Measurements from ENCODE around the gene PTH2.

PTH2 gene

DNA sequence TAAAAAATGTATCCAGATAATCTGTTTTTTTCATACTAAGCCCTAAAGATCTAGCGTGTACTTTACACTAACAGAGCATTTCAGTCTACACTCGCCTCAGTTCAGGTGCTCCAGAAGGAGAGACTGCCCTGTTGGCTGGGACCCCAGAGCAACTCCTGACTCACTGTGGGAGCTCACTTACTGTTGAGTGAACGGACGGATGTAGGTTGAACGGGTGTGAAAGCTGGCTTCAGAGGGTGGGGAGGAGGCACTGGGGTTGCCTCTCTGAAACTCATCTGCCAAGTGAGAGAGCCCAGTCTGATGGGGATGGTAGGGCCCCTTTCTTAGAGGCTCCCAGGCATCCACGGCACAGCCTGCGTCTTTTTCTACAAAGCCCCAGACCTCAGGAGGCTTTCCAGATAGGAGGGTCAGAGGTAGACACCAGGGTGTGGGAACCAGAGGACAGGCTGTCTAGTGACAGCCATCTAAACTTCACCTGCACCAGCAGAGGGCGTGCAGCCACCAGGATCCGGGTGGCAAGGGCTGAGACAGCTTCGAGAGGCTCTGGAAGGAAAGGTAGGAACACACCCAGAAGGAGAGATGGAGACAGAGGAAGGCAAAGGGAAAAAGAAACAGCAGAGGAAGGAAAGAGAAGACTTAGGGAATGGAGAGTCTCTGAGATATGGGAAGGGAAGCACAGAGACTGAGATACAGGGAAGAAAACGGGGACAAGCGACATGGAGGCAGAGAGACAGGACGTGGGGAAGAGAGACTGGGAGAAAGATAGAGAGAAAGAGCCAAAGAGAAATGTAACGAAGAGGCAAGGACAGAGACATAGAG lies 31.5 kb downstream of the PTH2 start:
- H3K79me2 ChIP-seq (ENCODE audit: insufficient read depth, low read length), result no peaks in the 10 kb centered on the region

DNA sequence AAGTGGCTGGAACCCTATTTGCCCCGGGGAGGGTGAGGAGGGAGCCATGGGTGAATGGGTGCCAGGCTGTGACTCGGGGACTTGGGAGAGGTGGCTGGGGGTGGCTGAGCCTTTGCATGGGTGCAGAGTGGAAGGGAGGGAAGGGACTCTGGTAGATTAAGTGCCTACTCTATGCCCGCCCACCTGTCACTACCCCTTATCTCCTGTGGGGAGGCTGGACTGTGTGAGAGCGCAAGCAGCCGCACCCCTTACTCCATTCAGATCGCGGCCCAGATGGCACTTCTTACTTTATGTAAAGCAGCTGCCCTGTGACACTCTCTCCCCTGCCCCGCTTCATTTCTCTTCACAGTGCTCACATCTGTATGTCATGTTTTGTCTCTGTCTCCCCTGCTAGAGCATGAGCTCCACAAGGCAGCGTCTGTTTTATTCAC lies 32.3 kb downstream of the PTH2 start:
- H3K36me3 ChIP-seq (ENCODE audit: insufficient read depth, low read length), result no peaks in the 10 kb centered on the region
- H3K9ac ChIP-seq (ENCODE audit: low read length), result peak overlapping the region; percentile 55
- H3F3A ChIP-seq (ENCODE audit: insufficient read depth, low read length), result peaks cover 3% of the 10 kb centered on the region
- no peaks in the 10 kb centered on the region for H3K79me2 ChIP-seq (ENCODE audit: insufficient read depth, low read length)
- no peaks in the 10 kb centered on the region for H3K9me2 ChIP-seq (ENCODE audit: low read depth, low read length)
- no peak overlapping the region for H2AFZ ChIP-seq (ENCODE audit: low read length)
- H3K4me2 ChIP-seq (ENCODE audit: low read length), result peak overlapping the region; percentile 74
- H3K27ac ChIP-seq (ENCODE audit: low read depth, low read length, poor library complexity, severe bottlenecking), result peak overlapping the region; percentile 96
- peak overlapping the region; percentile 39 for H3K4me3 ChIP-seq (ENCODE audit: low read depth, low read length, poor library complexity, severe bottlenecking)
- no peaks in the 10 kb centered on the region for H3K9me3 ChIP-seq (ENCODE audit: low read length)
- TF ChIP-seq EZH2 (IDR thresholded peaks at IDR 0.05; ENCODE audit: borderline replicate concordance, low read length) (no peak), CTCF (IDR thresholded peaks at IDR 0.05; ENCODE audit: low read length) (no peak)
- no peaks in the 10 kb centered on the region for H4K20me1 ChIP-seq (ENCODE audit: insufficient read depth, low read length)
- H3K27me3 ChIP-seq (ENCODE audit: insufficient read depth, low read length), result no peaks in the 10 kb centered on the region
- H3K4me1 ChIP-seq (ENCODE audit: insufficient read depth, low read length, severe bottlenecking), result peaks cover 51% of the 10 kb centered on the region

More for the DNA sequence above, 31.5 kb downstream of the PTH2 start:
- Histone ChIP-seq H3F3A (ENCODE audit: insufficient read depth, low read length) (peaks cover 3% of the 10 kb centered on the region), H3K9me3 (ENCODE audit: low read length) (no peaks in the 10 kb centered on the region), H4K20me1 (ENCODE audit: insufficient read depth, low read length) (no peaks in the 10 kb centered on the region), H3K36me3 (ENCODE audit: insufficient read depth, low read length) (no peaks in the 10 kb centered on the region), H3K27ac (ENCODE audit: low read depth, low read length, poor library complexity, severe bottlenecking) (peak overlapping the region; percentile 96), H3K4me2 (ENCODE audit: low read length) (peak overlapping the region; percentile 41), H3K9ac (ENCODE audit: low read length) (peak overlapping the region; percentile 44; the same call in 1 of the 2 replicates), H3K27me3 (ENCODE audit: insufficient read depth, low read length) (no peaks in the 10 kb centered on the region), H3K4me1 (ENCODE audit: insufficient read depth, low read length, severe bottlenecking) (peaks cover 51% of the 10 kb centered on the region), H3K9me2 (ENCODE audit: low read depth, low read length) (no peaks in the 10 kb centered on the region), H2AFZ (ENCODE audit: low read length) (no peak overlapping the region), H3K4me3 (ENCODE audit: low read depth, low read length, poor library complexity, severe bottlenecking) (no peak overlapping the region)
- TF ChIP-seq CTCF (IDR thresholded peaks at IDR 0.05; ENCODE audit: low read length) (peak; percentile 97), EZH2 (IDR thresholded peaks at IDR 0.05; ENCODE audit: borderline replicate concordance, low read length) (no peak)

GRCh38 chr19:49390131-49390928 lies 32.9 kb downstream of the PTH2 start:
- TF ChIP-seq EZH2 (IDR thresholded peaks at IDR 0.05; ENCODE audit: borderline replicate concordance, low read length), result no peak
- TF ChIP-seq CTCF (IDR thresholded peaks at IDR 0.05; ENCODE audit: low read length), result no peak
- Histone ChIP-seq H3K27ac (ENCODE audit: low read depth, low read length, poor library complexity, severe bottlenecking) (peak overlapping the region; percentile 96), H4K20me1 (ENCODE audit: insufficient read depth, low read length) (no peaks in the 10 kb centered on the region), H3K9me2 (ENCODE audit: low read depth, low read length) (no peaks in the 10 kb centered on the region), H3K27me3 (ENCODE audit: insufficient read depth, low read length) (no peaks in the 10 kb centered on the region), H3K4me2 (ENCODE audit: low read length) (peak overlapping the region; percentile 74), H3K4me1 (ENCODE audit: insufficient read depth, low read length, severe bottlenecking) (peaks cover 51% of the 10 kb centered on the region), H2AFZ (ENCODE audit: low read length) (no peak overlapping the region), H3K79me2 (ENCODE audit: insufficient read depth, low read length) (no peaks in the 10 kb centered on the region), H3K9ac (ENCODE audit: low read length) (peak overlapping the region; percentile 55), H3K4me3 (ENCODE audit: low read depth, low read length, poor library complexity, severe bottlenecking) (peak overlapping the region; percentile 39), H3F3A (ENCODE audit: insufficient read depth, low read length) (peaks cover 3% of the 10 kb centered on the region), H3K9me3 (ENCODE audit: low read length) (no peaks in the 10 kb centered on the region), H3K36me3 (ENCODE audit: insufficient read depth, low read length) (no peaks in the 10 kb centered on the region)

Data from OCI-LY1 (cell line).